ENCODE results near the gene PLCB1.
"Not testable (repeated sequence)": the region's sequence is repeated elsewhere in the genome, so short reads cannot be mapped to it uniquely, and the experiment has no call there.

PLCB1 gene

DNA sequence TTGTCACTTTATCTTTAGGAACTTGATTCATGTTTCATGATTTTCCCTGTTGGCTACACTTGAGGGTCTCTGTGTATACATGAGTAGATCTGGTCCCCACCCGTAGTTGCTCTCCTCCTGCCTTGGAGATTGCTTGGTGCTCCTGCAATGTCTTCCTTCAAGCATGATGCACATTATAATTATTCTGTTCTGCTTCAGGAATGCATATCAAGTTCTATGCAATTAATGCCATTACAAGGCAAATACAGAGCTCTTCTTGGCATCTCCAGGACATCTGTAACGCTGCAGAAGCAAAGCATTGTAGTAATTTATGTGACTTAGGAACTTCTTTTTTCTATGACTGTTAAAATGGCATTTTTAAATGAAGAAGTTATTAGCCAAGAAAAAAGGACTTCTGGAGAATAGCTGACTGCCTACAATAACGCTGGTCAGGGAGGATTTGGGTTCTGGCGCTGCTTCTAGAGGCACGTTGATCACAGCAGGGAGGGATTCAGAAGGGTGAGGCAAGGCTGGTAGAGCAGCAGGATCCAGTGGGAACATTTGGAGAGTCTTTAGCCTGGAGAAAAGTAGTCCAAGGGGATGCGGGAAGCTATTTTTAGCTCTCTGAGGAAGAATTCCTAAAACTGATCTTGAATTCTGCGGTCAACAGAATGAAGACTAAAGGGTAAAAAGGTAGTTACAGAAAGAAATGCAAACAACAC is 203.6 kb downstream of the PLCB1 start:
- no peak for DNase-seq

DNA sequence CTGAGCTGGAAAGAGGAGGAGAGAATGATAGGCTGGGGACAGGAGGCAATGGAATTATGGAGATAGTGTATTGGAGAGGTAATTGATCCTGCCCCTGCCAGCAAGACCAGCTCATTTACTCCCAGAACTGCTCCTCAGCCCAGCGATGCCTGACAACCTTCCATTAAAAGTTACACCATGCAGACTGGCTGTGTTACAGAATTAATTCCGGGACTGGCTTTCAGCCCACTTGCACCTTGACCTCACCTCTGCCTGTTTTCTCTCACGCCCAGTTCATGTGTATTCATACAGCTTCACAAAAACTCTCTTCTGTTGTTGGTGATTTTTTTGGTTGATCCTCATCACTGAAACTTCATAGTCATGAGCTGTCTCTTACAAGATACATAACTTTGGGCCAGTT is 207.3 kb downstream of the PLCB1 start:
- DNase-seq, result no peak

DNA sequence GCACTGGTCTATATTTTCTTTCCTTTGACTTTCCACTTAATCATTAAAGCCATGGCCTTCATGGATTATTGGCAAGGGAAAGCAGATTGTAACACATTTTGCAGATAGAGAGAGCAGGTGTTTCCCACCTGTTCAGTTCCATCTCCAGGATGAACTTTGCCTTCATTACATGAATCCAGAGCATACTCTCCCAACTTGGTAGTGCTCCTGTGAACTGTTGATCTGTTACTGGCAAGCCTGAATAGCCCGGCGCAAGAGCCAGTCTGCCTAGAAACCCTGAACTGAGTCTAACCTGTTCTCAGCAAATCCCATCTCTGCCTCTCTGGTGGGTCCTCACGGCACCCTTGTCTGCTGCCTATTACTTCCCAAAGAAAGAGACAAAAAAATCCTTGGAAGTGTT is 210.3 kb downstream of the PLCB1 start:
- no peak for DNase-seq

DNA sequence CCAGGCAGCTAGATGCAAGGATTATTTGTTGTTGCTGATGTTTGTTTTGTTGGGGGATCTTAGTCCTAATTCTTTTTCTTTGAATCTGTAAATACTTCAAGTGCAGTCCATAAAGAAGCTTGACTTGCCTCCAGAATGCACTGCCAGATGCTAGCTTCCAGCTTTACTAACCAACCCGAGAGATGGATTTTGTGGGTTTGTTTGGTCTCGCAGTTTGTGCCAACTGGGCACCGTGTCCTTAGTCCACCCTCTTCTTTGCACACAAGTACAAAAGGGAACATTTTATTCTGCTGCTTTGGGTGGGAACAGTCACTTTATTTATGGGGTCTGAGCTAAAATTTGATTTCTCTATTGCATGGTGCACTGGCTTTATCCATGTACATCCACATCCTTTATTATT is 212.0 kb downstream of the PLCB1 start:
- no peak for DNase-seq

DNA sequence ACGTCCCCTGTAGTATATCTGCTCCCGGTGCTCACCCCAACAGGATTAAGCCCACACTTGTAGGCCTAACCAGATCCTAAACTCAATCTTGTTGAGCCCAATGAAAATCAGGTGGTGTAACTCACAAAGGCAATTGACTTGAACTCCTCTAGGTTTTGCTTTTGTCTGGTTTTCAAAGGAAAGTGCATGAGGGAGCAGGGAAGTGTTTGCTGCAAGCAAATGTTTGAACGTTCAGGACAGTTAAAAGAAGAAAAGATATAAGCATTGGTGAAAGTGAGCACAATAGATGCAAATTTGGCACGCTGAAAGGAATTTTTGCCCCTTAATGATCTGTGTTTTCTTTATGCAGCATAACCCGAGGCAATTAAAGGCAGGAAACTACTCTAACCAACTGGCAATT is 212.6 kb downstream of the PLCB1 start:
- no peak for DNase-seq

DNA sequence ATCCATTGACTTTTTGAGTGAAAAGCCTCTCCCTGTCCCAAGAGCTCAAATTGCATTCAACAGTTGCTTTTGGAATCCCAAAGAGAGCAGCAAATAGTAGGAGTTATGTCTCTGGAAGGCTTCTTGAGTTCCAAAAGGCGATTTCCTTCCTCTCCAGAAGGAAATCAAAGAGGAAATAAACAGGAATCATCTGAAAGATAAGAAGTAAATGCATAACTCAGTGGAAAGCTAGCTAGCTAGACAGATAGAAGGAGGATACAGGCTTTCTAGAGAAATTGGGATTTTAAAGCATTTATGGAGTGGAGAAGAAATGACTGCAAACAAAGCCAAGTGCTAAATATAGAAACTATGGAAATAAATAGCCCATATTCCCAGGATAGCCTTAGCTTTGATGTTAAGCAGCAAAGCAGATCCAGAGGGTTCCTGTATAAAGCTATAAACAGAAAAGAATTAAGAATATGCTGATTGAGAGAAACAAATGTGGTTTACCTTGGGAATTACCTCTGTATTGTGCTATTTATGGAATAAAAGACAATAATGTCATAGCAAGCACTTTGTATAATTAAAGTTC is 214.7 kb downstream of the PLCB1 start:
- no peak for DNase-seq

DNA sequence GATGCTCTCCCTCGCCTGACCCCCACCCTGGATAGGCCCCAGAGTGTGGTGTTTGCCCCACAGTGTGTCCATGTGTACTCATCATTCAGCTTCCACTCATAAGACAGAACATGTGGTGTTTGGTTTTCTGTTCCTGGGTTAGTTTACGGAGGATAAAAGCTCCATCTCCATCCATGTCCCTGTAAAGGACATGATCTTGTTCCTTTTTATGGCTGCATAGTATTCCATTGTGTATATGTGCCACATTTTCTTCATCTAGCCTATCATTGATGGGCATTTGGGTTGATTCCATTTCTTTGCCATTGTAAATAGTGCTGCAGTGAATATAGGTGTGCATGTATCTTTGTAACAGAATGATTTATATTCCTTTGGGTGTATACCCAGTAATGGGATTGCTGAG is 218.2 kb downstream of the PLCB1 start:
- not testable (repeated sequence) for DNase-seq

DNA sequence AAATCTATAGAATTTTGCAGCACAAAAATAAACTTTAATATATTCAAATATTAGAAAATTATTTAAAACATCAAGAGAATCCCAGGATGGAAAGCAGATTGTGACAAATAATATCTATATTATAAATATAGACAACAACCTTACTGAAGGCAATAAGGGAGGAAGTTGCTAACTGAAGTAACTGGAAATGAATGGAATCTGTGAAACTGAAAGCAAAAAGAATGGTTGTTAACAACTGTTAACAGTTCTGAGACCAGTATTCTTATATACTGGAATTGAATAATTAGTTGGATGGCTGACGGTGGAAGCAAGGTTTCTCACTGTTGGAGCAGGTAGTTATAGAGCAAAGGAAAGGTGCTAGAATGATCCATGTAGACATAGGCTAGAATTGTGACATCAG is 220.4 kb downstream of the PLCB1 start:
- no peak for DNase-seq

DNA sequence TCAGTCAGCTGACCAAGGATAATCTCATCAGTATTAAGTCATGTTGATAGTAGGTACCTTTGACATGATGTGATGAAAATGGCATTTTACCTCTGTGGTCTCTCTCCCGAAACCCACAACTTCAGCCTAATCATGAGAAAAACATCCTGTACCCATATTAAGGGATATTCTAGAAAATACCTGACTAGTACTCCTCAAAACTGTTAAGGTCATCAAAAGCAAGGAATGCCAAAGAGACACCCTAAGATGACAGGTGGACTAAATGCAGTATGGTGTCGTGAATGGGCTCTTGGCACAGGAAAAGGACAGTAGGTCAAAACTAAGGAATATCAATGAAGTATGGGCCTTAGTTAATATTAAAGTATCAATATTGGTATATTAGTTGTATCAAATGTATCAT is 221.4 kb downstream of the PLCB1 start:
- no peak for DNase-seq

DNA sequence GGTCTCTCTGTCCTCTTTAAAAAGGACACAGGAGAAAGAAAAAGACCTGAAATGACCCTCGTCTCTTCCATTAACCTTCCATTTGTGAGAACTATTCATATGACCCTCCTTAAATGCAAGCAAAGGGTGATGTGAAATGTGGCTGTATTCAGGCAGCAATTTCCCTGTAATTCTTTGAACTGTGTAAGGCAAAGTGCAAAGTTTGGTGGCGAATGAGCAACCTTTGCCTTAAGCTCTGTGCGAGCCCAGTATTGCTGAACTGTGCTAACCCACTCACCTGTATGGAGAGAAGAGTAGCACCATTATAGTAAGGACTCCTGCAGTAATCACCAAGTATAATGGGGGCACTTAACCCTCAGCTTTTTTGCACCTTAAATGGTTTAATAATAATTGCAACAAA is 223.4 kb downstream of the PLCB1 start:
- DNase-seq, result no peak

DNA sequence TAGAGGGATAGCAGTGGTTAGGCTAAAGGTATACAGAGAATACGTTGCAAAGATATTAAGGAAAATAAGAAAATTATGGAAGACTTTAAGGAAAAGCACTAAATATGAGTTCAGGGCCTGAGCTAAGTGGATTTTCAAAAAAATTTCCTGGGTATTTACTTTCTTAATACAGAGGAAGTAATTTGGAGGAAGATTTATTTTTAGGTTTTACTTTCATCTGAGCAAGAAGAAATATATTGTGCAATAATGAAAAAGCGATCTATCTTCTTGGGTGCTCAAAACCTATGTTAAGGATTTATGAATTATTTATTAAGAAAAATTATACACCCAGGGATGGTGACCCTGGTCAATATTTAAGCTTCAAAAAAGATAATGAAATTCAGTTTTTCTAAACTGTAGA is 224.7 kb downstream of the PLCB1 start:
- no peak for DNase-seq

DNA sequence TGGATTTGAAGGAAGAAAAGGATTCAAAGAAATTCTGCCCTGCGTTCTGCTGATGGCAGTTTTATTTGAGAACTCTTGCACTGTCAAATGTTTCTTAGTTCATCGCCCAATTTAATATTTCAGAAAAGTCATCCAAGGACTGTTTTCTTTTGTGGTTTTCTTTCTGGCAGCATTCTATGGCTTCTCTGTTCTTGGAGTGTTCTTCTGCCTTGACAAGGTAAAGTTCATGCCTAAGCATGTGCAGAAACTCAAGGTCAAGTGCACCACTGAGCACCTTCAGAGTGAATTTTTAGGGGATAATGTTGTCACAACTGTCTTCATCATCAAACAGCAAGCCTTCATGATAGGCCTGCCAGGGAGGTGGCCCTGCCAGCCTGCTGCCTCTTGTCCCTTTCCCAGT is 225.6 kb downstream of the PLCB1 start:
- no peak for DNase-seq

DNA sequence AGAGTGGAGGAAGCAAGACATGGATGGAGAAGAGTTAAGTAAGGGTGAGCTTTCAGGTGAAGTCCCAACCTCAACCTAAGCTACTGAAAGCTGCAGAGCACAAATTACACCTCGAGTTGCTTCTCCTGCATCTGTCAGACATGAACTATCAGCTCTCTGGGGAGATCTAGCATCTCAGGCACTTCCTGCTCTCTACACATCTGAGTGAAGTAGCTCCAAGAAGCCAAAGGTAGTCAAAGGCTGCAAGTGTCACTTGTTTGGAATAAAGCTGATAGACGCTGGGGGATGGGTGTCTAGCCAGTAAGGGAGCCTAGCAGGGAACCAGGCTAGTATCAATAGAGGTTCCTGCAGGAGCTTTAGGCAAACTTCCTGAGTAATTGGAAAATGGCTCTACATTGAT is 228.0 kb downstream of the PLCB1 start:
- DNase-seq, result no peak

DNA sequence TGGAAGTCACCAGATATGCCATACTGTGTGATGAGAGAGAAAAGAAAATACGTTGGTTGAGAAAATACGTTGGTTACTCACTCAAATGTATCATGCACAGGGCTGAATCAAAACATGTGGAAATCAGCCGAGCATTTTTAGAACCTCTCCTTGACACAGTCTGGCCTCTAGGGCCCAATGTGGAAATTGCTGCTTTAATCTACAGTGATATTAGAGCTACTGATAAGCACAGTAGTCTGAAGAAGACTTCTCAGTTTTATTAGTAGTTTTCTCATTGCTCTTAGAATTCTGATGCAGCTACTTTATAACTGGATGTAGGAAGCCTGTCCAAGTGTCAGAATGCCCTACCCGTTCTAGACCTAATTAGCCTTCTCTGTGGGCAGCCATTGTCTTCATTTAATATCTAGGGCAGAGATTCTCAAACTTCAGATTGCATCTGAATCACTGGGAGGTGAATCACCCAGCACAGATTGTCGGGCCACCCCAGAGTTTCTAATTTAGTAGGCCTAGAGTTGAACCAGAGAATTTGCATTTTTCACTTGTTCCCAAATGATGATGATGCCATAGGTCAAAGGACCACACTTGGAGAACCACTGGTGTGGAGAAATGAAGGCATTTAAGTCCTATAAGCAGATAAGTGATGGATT is 229.1 kb downstream of the PLCB1 start:
- no peak for DNase-seq

DNA sequence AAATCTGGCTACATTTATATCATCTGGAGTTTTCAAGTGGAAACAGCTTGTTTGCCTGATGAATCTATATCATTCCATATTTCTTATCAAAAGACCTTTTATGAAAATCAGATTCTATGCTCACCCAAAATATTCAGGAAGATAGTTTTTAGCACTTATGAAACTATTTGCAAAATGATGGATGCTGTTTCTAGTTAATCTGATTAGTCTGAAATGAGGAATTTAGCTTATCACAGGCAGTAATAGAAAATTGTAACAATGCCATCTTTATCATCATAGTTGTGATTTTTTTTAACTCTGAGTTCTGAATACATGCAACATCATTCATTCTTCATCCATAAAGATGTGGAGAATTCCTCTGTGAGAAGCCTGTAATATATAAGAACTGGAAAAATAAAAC is 229.7 kb downstream of the PLCB1 start:
- no peak for DNase-seq

DNA sequence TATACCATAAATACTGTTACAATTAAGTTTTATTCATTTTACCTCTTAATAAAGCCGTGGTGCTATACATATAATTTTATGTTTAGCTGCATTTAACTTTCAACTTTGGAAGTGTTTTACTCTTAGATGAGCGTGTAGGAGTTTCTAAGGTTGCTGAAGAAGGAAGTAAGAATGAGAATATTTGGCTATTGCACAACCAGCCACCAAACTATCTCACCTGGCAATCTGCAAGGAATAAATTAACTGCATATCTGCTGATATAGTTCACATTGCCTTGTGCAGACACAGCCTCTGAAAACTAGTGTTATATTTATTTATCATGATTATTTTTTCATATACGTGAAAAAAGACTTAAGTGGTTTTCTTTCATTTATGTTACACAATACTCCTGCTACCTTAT is 230.4 kb downstream of the PLCB1 start:
- no peak for DNase-seq

DNA sequence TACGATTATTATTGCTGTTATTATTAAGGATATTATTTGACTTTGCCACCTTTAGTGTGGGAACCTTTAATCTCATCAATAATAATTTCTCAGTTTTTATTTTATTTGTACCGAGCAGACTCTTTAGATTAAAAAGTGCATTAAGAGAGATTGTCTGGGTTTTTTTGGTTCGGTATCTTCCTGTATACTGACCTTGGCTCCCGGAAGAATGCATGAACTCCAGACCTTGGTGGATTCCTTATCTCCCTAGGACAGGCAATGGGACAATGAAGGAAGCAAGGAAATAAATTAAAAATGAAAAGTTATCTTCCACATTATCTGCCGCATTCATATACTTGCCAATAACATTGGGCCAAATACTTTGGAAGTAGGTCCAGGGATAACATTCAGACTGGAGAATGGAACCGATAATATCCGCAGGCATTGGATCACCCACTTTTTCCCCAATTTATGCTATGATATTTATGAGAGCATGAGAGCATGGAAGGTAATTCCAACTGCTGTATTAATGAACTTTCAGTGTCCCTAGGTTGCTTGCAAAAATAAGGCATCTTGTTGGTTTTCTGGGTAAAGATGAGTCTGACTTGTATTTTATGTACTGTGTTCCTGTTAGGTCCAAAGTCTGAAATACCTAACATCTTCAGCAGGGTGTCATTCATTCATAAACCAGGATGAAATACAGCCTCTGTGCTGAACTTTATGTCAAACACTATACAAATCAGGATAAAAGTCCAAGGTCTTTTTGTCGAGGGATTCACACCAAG is 232.1 kb downstream of the PLCB1 start:
- no peak for DNase-seq

DNA sequence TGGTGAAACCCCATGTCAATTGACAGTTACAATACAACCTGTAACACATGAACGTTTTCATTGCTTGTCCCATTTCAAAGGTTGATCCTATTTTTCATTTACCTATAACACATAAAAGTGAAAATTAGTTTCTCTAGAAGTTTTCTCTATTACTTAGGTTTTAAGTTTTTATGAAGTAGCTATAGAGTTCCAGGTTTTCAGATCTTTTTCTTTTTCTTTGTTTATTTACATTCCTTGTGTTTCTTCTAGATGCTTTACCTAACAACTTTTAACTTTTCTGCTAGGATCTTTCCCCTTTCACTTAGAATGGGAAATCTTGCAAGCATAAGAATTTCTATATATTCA is 232.6 kb downstream of the PLCB1 start:
- DNase-seq, result no peak

DNA sequence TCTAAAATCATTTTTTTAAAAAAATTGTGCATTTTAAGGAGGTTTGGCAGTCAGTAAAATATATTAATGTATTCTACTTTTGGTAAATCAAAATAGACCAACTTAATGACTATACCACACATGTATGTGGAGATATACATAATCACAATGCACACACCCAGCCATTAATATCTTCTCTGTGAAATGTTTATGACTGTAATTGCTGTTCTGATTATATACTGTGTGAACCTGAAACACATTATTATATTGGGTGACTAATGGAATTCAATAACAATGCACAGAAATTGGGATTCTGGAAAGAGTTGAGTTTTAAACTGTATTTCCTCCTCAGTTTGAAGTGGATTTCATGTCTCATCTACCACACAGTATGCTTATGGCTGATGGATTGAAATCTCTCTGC is 233.6 kb downstream of the PLCB1 start:
- no peak for DNase-seq

DNA sequence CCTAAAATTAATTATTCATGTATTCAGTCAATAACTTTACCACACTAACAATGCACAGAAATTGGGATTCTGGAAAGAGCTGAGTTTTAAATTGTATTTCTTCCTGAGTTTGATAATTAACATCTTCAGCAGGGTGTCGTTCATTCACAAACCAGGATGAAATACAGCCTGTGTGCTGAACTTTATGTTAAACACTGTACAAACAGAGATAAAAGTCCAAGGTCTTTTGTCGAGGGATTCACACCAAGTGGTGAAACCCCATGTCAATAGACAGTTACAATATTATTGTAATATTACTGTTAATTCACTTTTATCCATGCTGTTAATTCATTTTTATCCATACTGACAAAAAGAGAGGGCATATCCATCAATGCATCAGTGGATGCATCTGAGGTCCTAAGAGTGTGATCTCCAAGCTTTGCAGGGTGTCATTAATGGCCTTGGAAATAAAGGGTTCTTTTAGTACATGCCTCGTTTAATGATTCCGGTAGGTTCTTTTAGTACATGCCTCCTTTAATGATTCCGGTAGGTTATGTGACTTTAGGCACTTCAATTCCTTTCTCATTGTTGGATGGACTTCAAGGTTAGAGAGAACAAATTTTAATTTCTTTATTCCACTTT is 234.3 kb downstream of the PLCB1 start:
- no peak for DNase-seq

DNA sequence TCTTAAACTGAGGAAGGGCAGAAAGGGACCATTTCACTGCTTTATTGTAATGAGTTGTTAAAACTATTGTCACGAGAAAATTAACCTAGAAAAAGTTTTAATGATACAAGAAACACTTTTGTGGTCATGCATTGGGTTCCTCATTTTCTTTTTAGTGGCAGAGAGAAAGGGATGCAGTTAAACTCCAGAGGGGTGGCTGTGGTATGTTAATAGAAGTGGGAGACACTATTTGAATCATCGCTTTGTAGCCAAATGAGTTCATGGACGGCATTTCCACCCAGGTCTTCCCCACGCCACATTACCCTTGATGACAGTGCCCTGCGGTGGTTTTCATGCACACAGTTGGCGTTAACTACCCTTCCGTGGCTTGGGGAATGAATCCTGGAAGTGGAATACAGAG is 235.6 kb downstream of the PLCB1 start:
- no peak for DNase-seq

DNA sequence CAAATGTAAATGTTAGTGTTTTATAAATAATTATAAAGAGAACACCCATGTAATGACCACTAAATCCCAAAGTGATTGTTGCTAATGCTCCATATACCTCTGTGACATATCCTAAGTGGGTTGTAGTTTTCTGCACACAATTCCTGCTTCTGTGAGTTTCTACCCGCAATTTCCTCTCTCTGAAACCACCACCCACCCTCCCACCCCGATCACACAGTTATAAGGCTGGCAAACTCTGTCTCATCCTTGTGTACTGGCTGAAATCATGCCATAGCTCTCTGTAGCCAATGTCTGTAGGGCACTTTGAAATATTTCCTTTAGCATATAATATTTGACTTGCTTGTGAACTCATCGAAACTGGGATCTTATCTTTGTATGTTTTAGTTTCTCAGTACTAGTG is 236.6 kb downstream of the PLCB1 start:
- no peak for DNase-seq

DNA sequence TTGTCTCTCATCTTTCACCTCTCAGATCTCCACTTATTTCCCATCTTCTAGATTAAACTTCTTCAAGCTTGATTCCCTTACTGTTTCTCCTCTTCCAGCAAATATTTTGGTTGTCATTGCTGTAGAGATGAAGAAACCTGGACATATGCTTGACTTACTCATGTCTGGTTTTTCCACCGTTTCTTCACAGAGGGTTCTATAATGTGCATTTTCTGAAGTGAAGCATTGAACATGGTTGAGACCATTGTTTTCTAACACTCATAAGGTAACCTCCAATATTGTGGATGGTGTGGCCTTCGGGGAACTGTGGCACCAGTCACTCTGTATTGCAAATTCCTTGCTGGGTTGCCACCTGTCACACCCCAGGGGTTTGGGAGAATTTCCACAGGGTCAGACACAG is 237.2 kb downstream of the PLCB1 start:
- DNase-seq, result no peak

DNA sequence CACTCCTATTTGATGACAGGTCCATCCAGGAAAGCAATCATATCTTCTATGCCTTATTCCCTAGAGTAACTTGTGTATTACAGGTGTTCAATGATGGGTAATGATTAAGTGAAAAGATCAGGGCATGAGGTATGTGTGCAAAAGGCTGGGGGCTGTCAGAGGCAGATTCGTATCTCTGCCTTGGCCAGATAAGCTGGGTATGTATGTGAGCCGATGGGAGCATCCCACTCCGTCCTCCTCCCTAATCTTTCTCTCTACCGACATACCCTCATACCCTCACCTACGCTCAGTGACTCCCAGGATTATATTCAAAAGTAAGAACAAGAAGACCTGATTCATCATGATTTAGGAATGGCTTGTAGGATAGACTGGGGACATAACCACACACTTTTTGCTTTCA is 238.7 kb downstream of the PLCB1 start:
- DNase-seq, result no peak

All from NCI-H510A treated with DMSO at 0.1 percent for 48 hours (cell line).